GM23338 (cell line): Measurements from ENCODE around the gene ZNF581. TPM values are rescaled to one million over a fixed set of nuclear protein-coding genes. Genes with fewer than 3 reads are reported as not detected.
A peak's percentile ranks its signal among the peaks of the same experiment; 100 is the strongest.

Experiments used
- ATAC-seq: fragments of 200-7000 bp; cut with Tn5 transposase; 3 replicates; pipeline ENCODE4 v1.9.1; 2020
- DNase-seq: peaks from one replicate; pipeline ENCODE4 v3.0.0-alpha.2; 2015; ENCODE audit warnings: low spot score
- H2AFZ ChIP-seq: fragments of 200-600 bp; sonication (generic); 2 replicates; pipeline ENCODE4 v1.8.0; 2016; ENCODE audit warnings: antibody characterized with exemption, mild to moderate bottlenecking, moderate library complexity
- H3F3A ChIP-seq: fragments of 200-600 bp; sonication (generic); replicated peaks from 2 replicates; pipeline ENCODE4 v1.8.0; 2017; ENCODE audit warnings: antibody characterized with exemption, mixed run types, low read depth
- H3K27ac ChIP-seq: fragments of 200-600 bp; sonication (generic); 2 replicates; pipeline ENCODE4 v1.6.1; 2016; ENCODE audit warnings: low read depth
- H3K27me3 ChIP-seq: fragments of 200-600 bp; sonication (generic); 2 replicates; pipeline ENCODE4 v1.8.0; 2016; ENCODE audit warnings: mild to moderate bottlenecking, mixed run types, moderate library complexity; ENCODE audit not compliant: insufficient read depth
- H3K36me3 ChIP-seq: fragments of 200-600 bp; sonication (generic); 2 replicates; pipeline ENCODE4 v1.8.0; 2016; ENCODE audit warnings: mild to moderate bottlenecking; ENCODE audit not compliant: insufficient read depth
- H3K4me1 ChIP-seq: fragments of 200-600 bp; sonication (generic); 2 replicates; pipeline ENCODE4 v1.8.0; 2016; ENCODE audit warnings: mild to moderate bottlenecking, moderate library complexity; ENCODE audit not compliant: insufficient read depth
- H3K4me2 ChIP-seq: fragments of 200-600 bp; sonication (generic); 2 replicates; pipeline ENCODE4 v1.7.1; 2017; ENCODE audit warnings: mixed run types
- H3K4me3 ChIP-seq: fragments of 200-600 bp; sonication (generic); 2 replicates; pipeline ENCODE4 v1.6.1; 2016; ENCODE audit warnings: mixed run types
- H3K79me2 ChIP-seq: fragments of 200-600 bp; sonication (generic); replicated peaks from 2 replicates; pipeline ENCODE4 v1.8.0; 2017; ENCODE audit warnings: mild to moderate bottlenecking; ENCODE audit not compliant: insufficient read depth
- H3K9me2 ChIP-seq: fragments of 200-600 bp; sonication (generic); 2 replicates; pipeline ENCODE4 v1.8.0; 2017; ENCODE audit not compliant: insufficient read depth
- H4K20me1 ChIP-seq: fragments of 200-600 bp; sonication (generic); replicated peaks from 2 replicates; pipeline ENCODE4 v1.8.0; 2017; ENCODE audit warnings: mild to moderate bottlenecking; ENCODE audit not compliant: insufficient read depth
- H3K27ac Mint-ChIP-seq: 2 replicates; pipeline ENCODE4 v1.8.0; 2020; ENCODE audit warnings: inconsistent platforms, mild to moderate bottlenecking, moderate library complexity, mixed read lengths
- H3K27me3 Mint-ChIP-seq: 3 replicates; pipeline ENCODE4 v1.8.0; 2022; ENCODE audit warnings: low read depth, mild to moderate bottlenecking, moderate library complexity, mixed read lengths, inconsistent platforms; ENCODE audit not compliant: insufficient read depth, poor library complexity
- H3K36me3 Mint-ChIP-seq: 3 replicates; pipeline ENCODE4 v1.8.0; 2021; ENCODE audit warnings: low read depth, mild to moderate bottlenecking, inconsistent platforms, moderate library complexity, mixed read lengths
- H3K4me1 Mint-ChIP-seq: 3 replicates; pipeline ENCODE4 v1.8.0; 2020; ENCODE audit warnings: mild to moderate bottlenecking, inconsistent platforms, mixed read lengths
- H3K4me3 Mint-ChIP-seq: 3 replicates; pipeline ENCODE4 v1.8.0; 2021; ENCODE audit warnings: moderate library complexity, mild to moderate bottlenecking, inconsistent platforms, mixed read lengths
- H3K9me3 Mint-ChIP-seq: 3 replicates; pipeline ENCODE4 v1.8.0; 2020; ENCODE audit warnings: moderate library complexity, mild to moderate bottlenecking, inconsistent platforms, mixed read lengths
- CREB1 ChIP-seq: fragments of 250-450 bp; sonication (Bioruptor Pico); IDR thresholded peaks from 2 replicates; pipeline ENCODE4 v1.5.0; 2020; ENCODE audit warnings: low read depth, mild to moderate bottlenecking, moderate library complexity
- CTCF ChIP-seq, 2 experiments: fragments of 200-600 bp in 1 of 2; sonication (generic) in 1 of 2; conservative IDR thresholded peaks; 2 replicates each; pipeline versions ENCODE4 v1.5.1 to v1.6.1; 2016 to 2017; ENCODE audit warnings: antibody characterized with exemption in 2 of 2, low read depth in 2 of 2, mild to moderate bottlenecking in 2 of 2, moderate library complexity in 1 of 2
- ETS1 ChIP-seq: IDR thresholded peaks from 2 replicates; pipeline ENCODE4 v1.6.1; 2016; ENCODE audit warnings: antibody characterized with exemption
- EZH2 ChIP-seq: fragments of 200-600 bp; sonication (generic); IDR thresholded peaks from one replicate; pipeline ENCODE4 v1.8.0; 2017; ENCODE audit warnings: antibody characterized with exemption, mild to moderate bottlenecking, low read depth; ENCODE audit not compliant: unreplicated experiment
- EZH2phosphoT487 ChIP-seq: fragments of 200-600 bp; sonication (generic); IDR thresholded peaks from one replicate; pipeline ENCODE4 v1.8.1; 2018; ENCODE audit warnings: antibody characterized with exemption; ENCODE audit not compliant: unreplicated experiment
- JUNB ChIP-seq: IDR thresholded peaks from one replicate; pipeline ENCODE4 v1.6.1; 2016; ENCODE audit warnings: antibody characterized with exemption; ENCODE audit not compliant: unreplicated experiment
- NANOG ChIP-seq: IDR thresholded peaks from 2 replicates; pipeline ENCODE4 v1.6.1; 2016; ENCODE audit warnings: antibody characterized with exemption, borderline replicate concordance
- POLR2AphosphoS5 ChIP-seq: IDR thresholded peaks from 2 replicates; pipeline ENCODE4 v1.6.1; 2016; ENCODE audit warnings: antibody characterized with exemption, low read depth
- REST ChIP-seq: IDR thresholded peaks from one replicate; pipeline ENCODE4 v1.6.1; 2018; ENCODE audit warnings: antibody characterized with exemption; ENCODE audit not compliant: unreplicated experiment
- STAT1 ChIP-seq: IDR thresholded peaks from one replicate; pipeline ENCODE4 v1.6.1; 2016; ENCODE audit warnings: antibody characterized with exemption; ENCODE audit not compliant: unreplicated experiment
- ZNF114 ChIP-seq: fragments of 250-450 bp; sonication (Bioruptor Pico); IDR thresholded peaks from 2 replicates; pipeline ENCODE4 v1.5.0; 2020; ENCODE audit warnings: mild to moderate bottlenecking, moderate library complexity
- ZNF331 ChIP-seq: fragments of 250-450 bp; sonication (Bioruptor Pico); IDR thresholded peaks from 2 replicates; pipeline ENCODE4 v1.5.0; 2020; ENCODE audit warnings: low read depth, mild to moderate bottlenecking, moderate library complexity
- ZNF462 ChIP-seq: fragments of 250-450 bp; sonication (Bioruptor Pico); IDR thresholded peaks from 2 replicates; pipeline ENCODE4 v1.5.0; 2020; ENCODE audit warnings: mild to moderate bottlenecking, moderate library complexity
- polyA plus RNA-seq: library from polyadenylated mRNA; unstranded; fragments of >200 nt; fragmentation: Nextera tagmentation; extraction: Ambion mirVana; gene quantifications from 2 replicates; pipeline ENCODE4 v1.2.1, GENCODE V29; 2016
- total RNA-seq: library from RNA; depleted of rRNA; stranded (reverse); fragments of >200 nt; shearing (Covaris generic); gene quantifications from 2 replicates; pipeline ENCODE4 v1.2.3, GENCODE V29; 2014

The ZNF581 gene
- total and polyA plus RNA-seq, 2 experiments from 2014 or later: 48.5 to 87.6 TPM

GRCh38 chr19:55674841-55675660, 31.6 kb downstream of the ZNF581 start, which contains the start of gene EPN1:
EPN1 (plus strand) TSS chr19:55675226; CDS start chr19:55678628, 3,402 bp downstream.
- Histone ChIP-seq H3K9me2 (no peaks in the 10 kb centered on the region), H4K20me1 (peaks cover 38% of the 10 kb centered on the region), H3F3A (peaks cover 37% of the 10 kb centered on the region)

More at GRCh38 chr19:55674841-55675660, 31.6 kb downstream of the ZNF581 start, which contains the start of gene EPN1:
- H2AFZ ChIP-seq: no peak within 1 kb of the TSS
- peak within 1 kb of the TSS; percentile 96 for H3K27ac Mint-ChIP-seq
- H3K27ac ChIP-seq: peak within 1 kb of the TSS; percentile 88
- peaks cover 9% of the 10 kb centered on the region; the same call in 1 of the 2 replicates for H3K36me3 ChIP-seq
- peaks cover 66% of the 10 kb centered on the region for H3K36me3 Mint-ChIP-seq
- ATAC-seq (peak; percentile 82), DNase-seq (peak; percentile 99)
- H3K9me3 Mint-ChIP-seq: peaks cover 4% of the 10 kb centered on the region; the same call in 2 of the 3 replicates
- peak within 1 kb of the TSS; percentile 98 for H3K4me2 ChIP-seq
- H3K79me2 ChIP-seq: peaks cover 54% of the 10 kb centered on the region
- H3K4me1 ChIP-seq: peaks cover 32% of the 10 kb centered on the region
- peaks cover 35% of the 10 kb centered on the region for H3K27me3 Mint-ChIP-seq
- H3K4me3 Mint-ChIP-seq: peak within 1 kb of the TSS; percentile 96
- no peaks in the 10 kb centered on the region for H3K27me3 ChIP-seq
- no peak for TF ChIP-seq ZNF114 (CRISPR knock-in tag)
- peak; percentile 79 for TF ChIP-seq ETS1
- no peak for TF ChIP-seq NANOG
- peak; percentile 78 for TF ChIP-seq POLR2AphosphoS5
- no peak for TF ChIP-seq ZNF331 (CRISPR knock-in tag)
- TF ChIP-seq STAT1: no peak
- no peak for TF ChIP-seq JUNB
- no peak for TF ChIP-seq EZH2
- no peak for TF ChIP-seq REST
- no peak for TF ChIP-seq CTCF (conservative IDR thresholded peaks at IDR 0.05; ENCODE audit: low read depth in 2 of 2)
- TF ChIP-seq CREB1: peak; percentile 95
- no peak for TF ChIP-seq ZNF462 (CRISPR knock-in tag)
- TF ChIP-seq EZH2phosphoT487: no peak
- H3K4me3 ChIP-seq: peak within 1 kb of the TSS; percentile 96
- H3K4me1 Mint-ChIP-seq: peaks cover 40% of the 10 kb centered on the region
